GM19397 (cell line): ENCODE results near the gene SLC39A3.

ENCODE experiments used
- ATAC-seq: cut with Tn5 transposase; IDR thresholded peaks from one replicate; pipeline ENCODE4 v1.9.1; 2021; ENCODE audit warnings: mild to moderate bottlenecking, moderate library complexity; ENCODE audit not compliant: unreplicated experiment

SLC39A3 gene

GRCh38 chr19:2750808-2751437 lies 11.1 kb upstream of the SLC39A3 start:
- ATAC-seq: no peak

- no peak for ATAC-seq
These were observed 7.5 kb upstream of the SLC39A3 start for GRCh38 chr19:2747349-2747748.

GRCh38 chr19:2744113-2744512 lies 4.3 kb upstream of the SLC39A3 start:
- ATAC-seq: no peak

DNA sequence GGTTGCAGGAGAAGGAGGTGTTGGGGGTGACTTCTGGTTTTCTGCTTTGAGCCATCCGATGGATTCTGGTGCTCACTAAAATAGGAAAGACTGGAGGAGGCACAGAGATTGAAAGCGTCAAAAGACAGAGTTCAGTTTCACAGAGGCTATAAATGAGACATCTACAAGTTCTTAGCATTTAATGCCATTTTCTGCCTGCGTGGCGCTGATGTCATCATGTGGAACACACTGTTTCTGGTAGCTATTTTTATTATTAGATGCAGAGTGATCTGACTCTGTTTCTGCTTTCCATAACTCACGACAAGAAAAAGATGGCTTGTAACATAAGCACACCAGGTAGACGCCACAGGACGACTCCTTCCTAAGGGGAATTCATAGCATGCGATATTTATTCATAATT lies 3.3 kb upstream of the SLC39A3 start:
- no peak for ATAC-seq

DNA sequence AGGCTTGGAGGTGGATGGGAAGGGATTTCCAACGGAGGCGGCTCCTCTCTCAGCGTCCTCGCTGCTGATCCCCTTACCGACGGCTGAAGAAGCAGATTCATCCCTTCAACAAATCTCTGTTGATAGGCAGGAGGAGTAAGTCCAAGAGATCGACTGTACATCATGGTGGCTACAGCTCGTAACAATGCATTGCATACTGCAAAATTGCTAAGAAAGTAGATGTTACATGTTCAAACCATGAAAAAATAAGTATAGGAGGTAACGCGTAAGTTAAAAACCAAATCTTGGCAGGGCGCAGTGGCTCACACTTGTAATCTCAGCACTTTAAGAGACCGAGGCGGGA lies 468 bp upstream of the SLC39A3 start:
- no peak for ATAC-seq

- no peak for ATAC-seq
These were observed 3.1 kb downstream of the SLC39A3 start for GRCh38 chr19:2736550-2737190.

- ATAC-seq: no peak
These were observed 4.4 kb downstream of the SLC39A3 start for GRCh38 chr19:2735374-2735773.

DNA sequence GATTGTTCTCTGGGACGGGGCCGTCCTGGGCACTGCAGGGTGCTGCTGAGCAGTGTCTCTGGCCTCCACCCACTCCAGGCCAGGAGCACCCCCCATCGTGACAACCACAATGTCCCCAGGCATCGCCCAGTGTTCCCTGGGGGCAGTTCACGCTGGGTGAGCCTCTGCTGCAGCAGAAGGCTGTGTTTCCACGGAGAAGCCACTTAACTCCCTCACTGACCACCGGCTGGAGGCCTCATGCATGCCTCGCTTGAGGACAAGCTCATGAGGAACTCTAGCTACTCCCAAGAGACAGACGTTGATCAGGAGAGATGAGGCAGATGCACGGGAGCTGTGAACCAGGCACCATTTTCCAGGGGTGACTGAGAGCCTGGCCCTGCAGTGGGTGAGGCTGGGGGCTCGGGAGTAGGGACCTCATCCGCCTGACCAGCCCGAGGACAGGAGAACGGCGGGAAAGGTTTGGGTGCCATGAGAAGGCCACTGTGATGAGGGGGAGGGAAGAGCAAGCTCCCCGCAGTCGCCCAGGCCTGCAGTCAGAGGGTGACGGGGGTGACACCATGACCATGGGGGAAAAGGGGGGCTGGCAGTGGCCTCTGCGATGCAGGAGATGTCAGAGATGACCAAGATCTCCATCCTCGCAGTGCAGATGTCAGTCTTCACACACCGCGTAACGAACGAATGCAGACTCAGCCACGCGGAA lies 5.1 kb downstream of the SLC39A3 start:
- no peak for ATAC-seq

DNA sequence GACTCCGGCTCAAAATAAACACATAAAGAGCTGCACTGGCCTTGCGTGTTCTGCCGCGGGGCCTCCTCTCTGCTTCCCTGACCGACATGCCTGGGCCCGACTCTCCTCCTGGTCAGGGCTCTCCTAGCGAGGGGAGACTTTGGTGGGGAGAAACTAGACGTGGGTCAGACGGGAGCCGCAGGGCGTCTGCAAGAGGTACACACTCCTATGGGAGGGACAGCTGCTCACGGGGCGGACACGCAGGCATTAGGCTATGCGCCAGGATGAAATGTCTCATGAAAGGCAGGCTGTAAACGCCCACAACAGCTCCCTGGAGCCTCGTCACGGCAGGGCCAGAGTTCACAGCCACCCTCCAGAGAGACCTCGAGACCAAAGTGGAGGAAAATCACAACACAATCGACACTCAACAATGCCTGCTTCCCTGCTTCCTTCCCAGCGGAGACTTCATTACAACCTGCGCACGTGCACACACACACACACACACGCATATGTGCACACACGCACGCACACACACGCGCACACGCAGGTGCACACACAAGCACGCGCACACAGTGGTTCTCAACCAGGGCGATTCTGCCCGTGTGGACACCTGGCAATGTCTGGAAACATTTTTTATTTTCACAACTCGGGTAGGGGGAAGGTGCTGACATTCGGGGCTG lies 5.8 kb downstream of the SLC39A3 start:
- ATAC-seq: no peak

GRCh38 chr19:2732883-2733282 lies 6.9 kb downstream of the SLC39A3 start:
- ATAC-seq: no peak

DNA sequence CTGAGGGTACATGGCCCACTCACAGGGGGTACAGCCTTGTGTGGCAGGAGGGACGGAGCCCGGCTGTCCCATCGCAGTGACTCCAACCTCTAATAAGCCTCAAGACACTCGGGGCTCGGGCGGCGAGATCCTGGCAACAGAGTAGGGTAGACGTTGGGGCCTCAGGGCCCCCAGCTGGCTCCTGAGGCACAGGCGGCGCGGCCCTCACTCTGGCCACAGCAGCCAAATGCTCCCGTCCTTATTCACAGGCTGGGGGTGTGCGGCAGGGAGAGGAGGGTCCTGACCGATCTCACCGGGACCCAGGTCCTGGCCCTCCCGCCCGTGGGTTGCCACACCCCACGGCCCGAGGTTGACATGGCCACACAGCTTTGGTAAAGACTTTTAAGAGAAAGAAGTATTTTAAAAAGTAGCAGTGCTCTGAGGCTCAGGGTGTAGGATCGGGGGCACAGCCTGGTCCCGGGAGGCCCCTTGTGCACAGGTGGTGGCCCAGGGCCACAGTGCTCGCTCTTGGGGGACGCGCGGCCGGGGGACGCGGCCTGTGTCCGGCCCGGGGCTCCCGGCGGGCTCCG lies 7.6 kb downstream of the SLC39A3 start:
- no peak for ATAC-seq

GRCh38 chr19:2731181-2731995 lies 8.4 kb downstream of the SLC39A3 start:
- no peak for ATAC-seq

- no peak for ATAC-seq
These were observed 9.6 kb downstream of the SLC39A3 start for GRCh38 chr19:2729943-2730818.

- no peak for ATAC-seq
These were observed 10.9 kb downstream of the SLC39A3 start for GRCh38 chr19:2728783-2729387.

DNA sequence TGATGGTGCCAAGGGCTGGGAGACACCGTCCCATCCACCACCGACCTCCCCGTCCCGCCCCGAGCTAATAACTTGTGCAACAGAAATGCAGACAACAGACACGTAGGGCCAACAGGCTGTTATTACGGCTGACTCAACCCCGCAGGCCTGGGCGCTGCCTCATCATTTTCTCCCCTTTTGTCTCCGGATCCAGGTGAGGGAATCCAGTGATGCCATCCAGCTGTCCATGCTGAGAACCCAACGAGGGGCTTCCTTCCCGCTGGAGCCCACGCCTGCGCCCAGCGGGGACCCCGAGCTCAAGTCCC lies 12.2 kb downstream of the SLC39A3 start:
- ATAC-seq: no peak

- ATAC-seq: no peak
These were observed 12.7 kb downstream of the SLC39A3 start for GRCh38 chr19:2726904-2727639.

DNA sequence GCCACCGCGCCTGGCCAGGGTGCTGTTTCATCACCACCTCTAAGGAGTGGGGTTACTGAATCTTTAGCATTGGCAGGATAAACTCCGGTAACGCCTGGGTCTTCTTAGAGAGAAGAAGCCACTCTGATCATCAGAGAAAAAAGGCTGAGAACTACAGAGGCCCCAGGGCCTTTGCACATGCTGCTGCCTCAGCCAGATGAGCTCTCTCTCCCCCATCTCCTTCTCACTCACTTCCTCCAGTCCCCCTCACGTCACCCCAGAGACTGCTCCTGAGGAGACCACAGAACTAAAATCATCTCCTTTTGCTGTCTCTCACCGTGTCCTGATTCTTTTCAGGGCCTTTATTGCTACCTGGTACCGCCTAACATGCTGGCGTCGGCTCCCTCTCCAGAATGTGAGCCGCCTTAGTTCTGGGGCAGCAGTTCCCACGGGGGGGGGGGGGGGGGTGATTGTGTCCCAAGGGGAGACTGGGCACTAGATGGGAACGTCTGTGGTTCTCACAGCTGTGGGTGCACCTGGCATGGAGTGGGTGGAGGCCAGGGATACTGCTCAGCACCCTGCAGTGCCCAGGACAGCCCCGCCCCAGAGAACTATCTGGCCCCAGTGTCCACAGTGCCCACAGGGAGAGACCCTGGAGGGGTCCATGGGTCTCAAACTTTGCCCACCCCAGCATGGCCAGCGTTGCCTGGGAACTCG lies 13.5 kb downstream of the SLC39A3 start:
- no peak for ATAC-seq

GRCh38 chr19:2724148-2724557 lies 15.7 kb downstream of the SLC39A3 start:
- ATAC-seq: no peak
